H54 (cell line): ENCODE results near the gene RPGR.

ENCODE experiments used
- DNase-seq: peaks from one replicate; pipeline ENCODE4 v3.0.0; 2011; ENCODE audit warnings: low spot score, mixed read lengths; ENCODE audit not compliant: insufficient read length
- FAIRE-seq: peaks from 3 replicates; lab custom pipeline; 2011; peaks lifted over from hg19 to GRCh38; lab: Jason Lieb, UNC
- POLR2A ChIP-seq: IDR thresholded peaks from 2 replicates; pipeline ENCODE4 v1.6.1; 2011; ENCODE audit warnings: low read depth, mild to moderate bottlenecking, low read length

RPGR gene

DNA sequence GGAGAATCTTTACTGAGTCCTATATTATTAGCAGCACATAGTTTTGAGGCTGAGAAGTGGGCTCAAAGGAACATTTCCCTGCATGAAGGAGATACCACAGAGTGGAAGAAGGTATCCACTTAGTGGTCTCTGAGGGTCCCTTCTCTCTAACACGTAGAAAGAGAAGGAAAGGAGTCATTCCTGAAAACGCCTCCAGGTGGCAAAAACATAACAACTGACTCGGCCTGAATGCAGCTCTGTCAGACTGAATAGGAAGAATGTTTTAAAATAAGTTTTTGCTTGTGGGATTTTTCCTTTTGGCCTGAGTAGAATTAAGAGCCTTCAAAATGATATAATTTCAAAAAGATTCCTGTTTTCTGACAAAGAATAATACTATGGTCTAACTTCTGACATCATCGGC lies 23.3 kb downstream of the RPGR start:
- DNase-seq = no peak
- no peak for FAIRE-seq
- no peak for TF ChIP-seq POLR2A

GRCh38 chrX:38293741-38294140 lies 33.6 kb downstream of the RPGR start:
- FAIRE-seq (no peak), DNase-seq (no peak)
- TF ChIP-seq POLR2A = no peak

DNA sequence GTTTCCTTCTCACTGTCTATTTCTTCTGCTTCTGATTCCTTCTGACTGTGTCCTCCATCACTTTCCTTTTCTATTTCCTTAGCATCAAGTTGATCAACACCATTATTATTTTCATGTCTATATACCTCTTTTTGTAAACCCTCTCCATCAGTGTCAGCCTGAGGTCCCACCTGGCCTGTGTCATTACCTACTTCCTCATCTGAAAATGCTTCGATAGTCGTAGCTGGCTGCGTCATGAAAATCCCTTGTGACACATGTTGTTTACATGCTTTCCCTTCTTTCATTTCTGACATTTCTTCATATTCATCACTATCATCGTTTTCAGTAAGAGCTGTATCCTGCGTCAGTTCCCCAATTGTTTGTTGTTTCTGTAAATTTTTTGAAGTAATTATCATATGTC lies 39.6 kb downstream of the RPGR start:
- no peak for TF ChIP-seq POLR2A
- FAIRE-seq (no peak), DNase-seq (no peak)

DNA sequence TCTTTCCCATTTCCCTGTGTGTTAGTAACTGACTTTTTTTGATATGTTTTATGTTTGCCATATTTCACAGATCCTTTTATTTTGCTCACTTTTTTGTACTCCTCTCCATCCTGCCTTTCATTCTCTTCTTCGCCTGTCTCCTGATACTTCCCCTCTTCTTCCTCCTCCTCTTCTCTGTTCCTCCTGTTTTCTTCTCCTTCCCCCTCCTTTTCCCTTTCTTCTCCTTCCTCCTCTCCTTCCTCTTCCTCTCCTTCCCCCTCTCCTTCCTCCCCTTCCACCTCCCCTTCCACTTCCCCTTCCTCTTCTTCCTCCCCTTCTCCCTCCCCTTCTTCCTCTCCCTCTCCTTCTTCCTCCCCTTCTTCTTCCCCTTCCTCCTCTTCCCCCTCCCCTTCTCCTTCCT lies 41.7 kb downstream of the RPGR start:
- no peak for FAIRE-seq

GRCh38 chrX:38282049-38282448 lies 45.3 kb downstream of the RPGR start:
- DNase-seq (no peak), FAIRE-seq (no peak)
- no peak for TF ChIP-seq POLR2A

More for the DNA sequence above, 41.7 kb downstream of the RPGR start:
- DNase-seq = no peak
- TF ChIP-seq POLR2A = no peak

DNA sequence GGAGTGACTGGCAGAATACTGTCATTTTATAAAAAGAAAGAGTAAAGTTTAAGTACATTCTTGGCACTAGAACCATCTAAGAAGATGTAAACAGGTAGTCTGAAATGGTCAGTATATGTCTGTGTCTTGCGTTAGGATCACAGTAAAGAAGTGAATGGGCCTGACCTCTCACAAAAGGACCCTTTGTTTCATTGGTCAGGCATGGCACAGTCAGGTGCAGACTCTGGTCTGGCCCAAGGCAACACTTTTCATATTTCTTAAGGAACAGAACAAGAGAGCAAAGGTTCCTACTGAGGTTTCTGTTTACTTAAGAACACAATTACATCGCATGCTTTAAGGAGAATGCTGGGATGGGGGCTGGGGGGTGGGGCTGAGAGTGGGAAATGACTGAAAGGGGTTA lies 48.1 kb downstream of the RPGR start:
- TF ChIP-seq POLR2A = no peak
- FAIRE-seq (no peak), DNase-seq (no peak)

GRCh38 chrX:38278682-38279081 lies 48.6 kb downstream of the RPGR start:
- DNase-seq (no peak), FAIRE-seq (no peak)
- TF ChIP-seq POLR2A = no peak

DNA sequence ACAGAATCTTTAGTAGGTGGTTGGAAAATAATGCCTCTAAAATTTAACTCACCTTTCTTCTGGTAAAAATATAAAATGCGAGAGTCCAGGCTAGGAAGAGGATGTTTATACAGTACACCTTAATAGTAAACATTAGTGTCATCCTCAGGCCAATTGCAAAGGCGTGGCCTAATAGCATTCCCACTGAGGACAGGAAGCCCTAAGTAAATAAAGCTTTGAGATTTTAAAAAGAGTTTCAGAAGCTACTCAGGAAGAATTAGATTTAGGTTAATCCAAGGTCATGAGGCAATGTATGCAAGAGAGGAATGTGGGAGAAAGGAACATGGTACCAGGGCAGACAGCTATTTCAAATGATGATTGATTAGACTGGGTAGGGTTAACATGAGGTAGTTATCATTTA lies 49.5 kb downstream of the RPGR start:
- FAIRE-seq (no peak), DNase-seq (no peak)
- TF ChIP-seq POLR2A = no peak

DNA sequence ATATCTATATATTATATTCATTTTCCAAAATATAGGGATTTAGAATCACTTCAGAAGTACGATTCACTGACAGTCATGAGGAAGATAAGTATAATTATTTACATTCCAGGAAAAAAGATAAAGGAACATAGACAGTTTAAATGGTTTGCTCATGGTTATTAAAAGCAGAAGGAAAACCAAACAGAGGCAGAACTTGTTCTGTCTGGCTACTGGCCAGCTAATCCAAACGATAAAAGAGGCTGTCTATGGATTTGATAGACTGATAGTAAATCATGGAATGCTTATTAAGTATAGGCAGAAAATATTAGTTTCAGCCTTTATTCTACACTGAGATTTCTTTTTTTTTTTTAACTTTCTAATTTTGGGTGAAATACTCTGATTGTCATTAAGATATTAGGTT lies 50.2 kb downstream of the RPGR start:
- no peak for DNase-seq
- FAIRE-seq = no peak
- TF ChIP-seq POLR2A = no peak

GRCh38 chrX:38276089-38276488 lies 51.2 kb downstream of the RPGR start:
- no peak for DNase-seq
- TF ChIP-seq POLR2A = no peak
- FAIRE-seq = no peak

DNA sequence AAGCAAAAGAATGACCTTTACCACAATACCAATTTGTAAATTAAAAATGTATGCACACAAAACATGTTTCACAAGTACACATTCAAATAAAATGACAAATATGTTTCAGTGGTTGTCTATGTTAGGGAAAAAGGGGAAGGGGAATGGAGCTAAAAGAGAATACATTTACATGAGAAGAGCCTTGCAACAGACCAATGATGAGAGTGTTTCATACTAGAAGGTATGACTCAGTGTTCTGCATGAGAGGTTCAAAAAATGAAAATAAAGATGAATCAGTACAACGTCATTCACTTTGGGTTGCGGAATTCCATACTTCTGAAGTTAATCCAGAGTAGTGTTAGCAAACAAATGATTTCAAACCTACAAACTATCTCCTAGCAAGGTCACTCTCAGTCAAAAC lies 51.7 kb downstream of the RPGR start:
- FAIRE-seq (no peak), DNase-seq (no peak)
- no peak for TF ChIP-seq POLR2A

GRCh38 chrX:38273453-38273852 lies 53.9 kb downstream of the RPGR start:
- FAIRE-seq (no peak), DNase-seq (no peak)
- no peak for TF ChIP-seq POLR2A

DNA sequence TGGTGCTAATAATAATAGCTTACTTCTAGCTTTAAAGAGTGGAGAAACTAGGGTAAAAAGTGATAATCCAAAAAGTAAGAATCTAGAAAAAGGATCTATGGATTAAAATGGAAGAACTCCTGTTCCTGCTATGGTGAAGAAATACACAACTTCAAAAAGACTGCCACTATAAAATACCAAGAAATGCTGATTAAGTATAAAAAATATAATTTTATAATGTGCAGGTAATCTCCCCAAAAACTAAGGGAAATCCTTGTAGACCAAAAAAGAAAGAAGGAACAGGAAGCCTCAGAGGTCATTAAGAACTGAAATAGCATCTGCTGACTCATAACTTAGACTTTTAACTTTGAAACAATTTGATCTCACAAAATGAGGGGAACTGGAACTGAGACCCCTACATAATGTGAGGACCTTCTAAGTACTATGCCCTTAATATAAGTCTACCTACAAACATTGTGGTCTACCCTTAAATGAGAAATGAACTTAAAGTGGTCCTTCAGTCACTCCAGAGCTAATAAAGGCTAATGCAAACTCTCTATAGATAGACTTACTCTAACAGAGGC lies 56.1 kb downstream of the RPGR start:
- DNase-seq (no peak), FAIRE-seq (no peak)
- TF ChIP-seq POLR2A = no peak

GRCh38 chrX:38268011-38268410 lies 59.3 kb downstream of the RPGR start:
- DNase-seq (no peak), FAIRE-seq (no peak)
- no peak for TF ChIP-seq POLR2A

DNA sequence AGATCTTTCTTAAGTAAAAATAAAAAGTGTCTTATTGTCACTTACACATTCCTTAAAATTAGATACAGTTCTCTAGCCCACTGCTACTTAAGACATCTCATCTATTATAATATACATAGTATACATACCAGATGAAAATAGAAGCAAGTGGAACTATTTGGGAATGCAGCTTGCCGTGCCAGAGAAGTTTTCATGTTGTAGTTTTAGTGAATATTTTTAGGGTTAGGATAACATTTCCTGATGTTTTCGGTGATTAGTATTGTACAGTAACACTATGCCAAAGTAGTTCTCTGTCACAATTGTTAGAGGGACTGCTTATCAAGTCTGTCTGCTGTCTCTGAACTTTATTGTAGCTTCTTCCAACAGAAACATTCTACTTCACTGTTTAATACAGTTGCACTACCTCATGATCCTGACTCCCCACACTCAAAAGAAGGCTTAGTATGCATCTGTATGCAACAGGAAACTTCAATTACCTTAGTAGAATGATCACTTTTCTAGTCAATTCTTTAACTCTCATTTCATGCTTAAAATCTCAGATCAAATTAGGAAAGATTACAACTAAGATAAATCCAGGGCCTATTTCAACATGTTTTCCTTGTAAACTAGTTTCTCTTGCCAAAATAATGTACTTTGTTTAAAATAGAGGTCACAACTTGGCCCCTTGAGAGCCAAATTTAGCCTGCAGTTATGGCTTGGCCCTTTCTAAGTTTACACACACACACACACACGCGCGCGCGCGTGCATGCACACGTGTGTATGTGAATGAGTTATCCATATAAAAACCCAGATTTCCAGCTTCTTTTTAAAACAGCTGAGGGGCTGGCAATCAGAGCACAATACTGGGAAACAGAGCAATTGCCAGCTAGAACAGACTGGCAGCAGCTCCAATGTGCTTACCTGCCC lies 64.3 kb downstream of the RPGR start:
- FAIRE-seq (no peak), DNase-seq (no peak)
- no peak for TF ChIP-seq POLR2A
